Dendritic cell treated with granulocyte-macrophage colony-stimulating factor and Interleukin-4, amounts not matched to agents 40 ng/mL and 50 ng/mL, for 4 days (primary cell): ENCODE results near the gene SMC1A.

Source experiments
- H3K27ac Mint-ChIP-seq: one replicate; pipeline ENCODE4 v1.8.0; 2022; ENCODE audit warnings: mild to moderate bottlenecking, mixed read lengths
- H3K27me3 Mint-ChIP-seq: one replicate; pipeline ENCODE4 v1.8.0; 2022; ENCODE audit warnings: mild to moderate bottlenecking, mixed read lengths
- H3K36me3 Mint-ChIP-seq: one replicate; pipeline ENCODE4 v1.8.0; 2022; ENCODE audit warnings: low read depth, mixed read lengths
- H3K4me1 Mint-ChIP-seq: one replicate; pipeline ENCODE4 v1.8.0; 2022; ENCODE audit warnings: low read depth, mixed read lengths
- H3K4me3 Mint-ChIP-seq: one replicate; pipeline ENCODE4 v1.8.0; 2022; ENCODE audit warnings: mild to moderate bottlenecking, moderate library complexity, mixed read lengths
- H3K9me3 Mint-ChIP-seq: one replicate; pipeline ENCODE4 v1.8.0; 2022; ENCODE audit warnings: mixed read lengths
- intact Hi-C: fragments of 100-400 bp; cut with micrococcal nuclease; formaldehyde crosslinking; loops from one replicate; pipeline ENCODE4 v1.15.0; 2022

SMC1A gene

GRCh38 chrX:53354669-53355068 lies 67.8 kb downstream of the SMC1A start:
- intact Hi-C loops = no loop called here
- H3K27me3 Mint-ChIP-seq = no peaks in the 10 kb centered on the region
- H3K4me3 Mint-ChIP-seq = no peak overlapping the region
- peaks cover 20% of the 10 kb centered on the region for H3K4me1 Mint-ChIP-seq
- peaks cover 8% of the 10 kb centered on the region for H3K9me3 Mint-ChIP-seq
- H3K36me3 Mint-ChIP-seq = no peaks in the 10 kb centered on the region
- no peak overlapping the region for H3K27ac Mint-ChIP-seq

DNA sequence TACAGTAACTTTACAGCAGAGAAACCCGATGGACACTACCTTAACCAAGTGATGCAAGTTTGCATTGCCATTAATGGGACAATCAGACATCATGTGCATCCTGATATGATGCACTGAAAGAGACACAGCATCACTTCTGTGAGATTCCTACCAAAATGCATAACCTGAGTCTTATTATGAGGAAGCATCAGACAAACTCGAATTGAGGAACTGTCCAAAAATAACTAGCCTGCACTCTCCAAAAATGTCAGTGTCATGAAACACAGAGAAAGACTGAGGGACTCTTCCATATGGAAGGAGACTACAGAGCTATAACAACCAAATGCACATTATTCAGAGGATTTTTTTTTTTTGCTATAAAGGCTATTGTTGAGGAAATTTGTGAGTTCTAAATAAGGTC lies 74.5 kb downstream of the SMC1A start:
- no peaks in the 10 kb centered on the region for H3K9me3 Mint-ChIP-seq
- no peaks in the 10 kb centered on the region for H3K36me3 Mint-ChIP-seq
- H3K4me3 Mint-ChIP-seq = no peak overlapping the region
- intact Hi-C loops = no loop called here
- no peak overlapping the region for H3K27ac Mint-ChIP-seq
- H3K4me1 Mint-ChIP-seq = no peaks in the 10 kb centered on the region
- H3K27me3 Mint-ChIP-seq = no peaks in the 10 kb centered on the region

DNA sequence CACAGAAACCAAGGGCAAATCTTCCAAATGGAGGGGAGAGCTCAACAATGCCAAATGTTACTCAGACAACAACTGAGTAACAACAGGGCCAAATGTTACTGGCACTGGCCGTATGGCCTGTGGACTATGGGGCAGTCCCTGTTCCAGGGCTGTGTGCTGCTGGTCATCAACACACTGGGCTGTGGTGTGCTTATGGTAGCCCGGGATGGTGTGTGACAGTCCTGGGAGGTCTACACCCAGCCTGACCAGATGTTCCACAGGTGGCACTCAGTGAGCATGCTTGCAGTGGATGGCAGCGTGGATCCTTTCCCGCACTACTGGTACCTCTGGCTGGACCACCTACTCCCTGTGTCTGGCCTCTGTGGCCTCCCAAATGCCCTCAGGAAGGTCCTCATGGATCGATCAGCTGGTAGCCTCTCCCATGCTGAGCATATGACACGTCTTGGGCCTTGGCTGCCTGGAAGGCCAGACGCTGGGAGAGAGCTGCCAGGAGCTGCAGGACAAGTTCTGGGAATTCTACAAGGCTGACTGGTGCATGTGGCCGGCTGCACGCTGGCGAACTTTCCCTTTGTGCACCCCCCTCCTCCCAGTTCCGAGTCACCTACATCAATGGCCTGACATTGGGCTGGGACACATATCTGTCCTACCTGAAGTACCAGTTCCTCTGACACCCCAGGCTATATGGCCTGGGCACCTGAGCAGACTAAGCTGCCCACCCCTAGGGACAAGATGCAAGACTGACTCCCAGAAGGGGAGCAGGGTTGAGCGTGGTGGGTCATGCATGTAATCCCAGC lies 81.4 kb downstream of the SMC1A start:
- peaks cover 5% of the 10 kb centered on the region for H3K4me1 Mint-ChIP-seq
- H3K36me3 Mint-ChIP-seq = no peaks in the 10 kb centered on the region
- intact Hi-C loops = no loop called here
- no peak overlapping the region for H3K27ac Mint-ChIP-seq
- H3K9me3 Mint-ChIP-seq = no peaks in the 10 kb centered on the region
- H3K27me3 Mint-ChIP-seq = no peaks in the 10 kb centered on the region
- H3K4me3 Mint-ChIP-seq = no peak overlapping the region

DNA sequence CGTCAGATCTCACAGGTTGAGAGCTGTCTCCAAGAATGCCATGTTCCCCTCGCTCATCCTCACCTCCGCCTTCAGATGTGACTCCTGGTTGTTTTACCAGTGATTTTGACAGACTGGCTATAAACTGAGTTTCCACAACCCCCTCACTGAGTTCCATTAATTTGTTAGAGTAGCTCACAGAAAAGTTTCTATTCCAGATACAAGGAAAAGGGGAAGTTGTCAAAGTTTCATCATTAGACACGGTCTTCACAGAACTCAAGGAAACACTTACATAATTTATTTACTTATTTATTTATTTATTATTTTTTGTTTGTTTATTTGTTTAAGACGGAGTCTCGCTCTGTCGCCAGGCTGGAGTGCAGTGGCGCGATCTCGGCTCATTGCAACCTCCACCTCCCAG lies 85.4 kb downstream of the SMC1A start:
- Mint-ChIP-seq H3K27me3 (peaks cover 2% of the 10 kb centered on the region), H3K9me3 (no peaks in the 10 kb centered on the region), H3K4me1 (peaks cover 5% of the 10 kb centered on the region), H3K27ac (no peak overlapping the region), H3K36me3 (no peaks in the 10 kb centered on the region), H3K4me3 (no peak overlapping the region)
- intact Hi-C loops = no loop called here

DNA sequence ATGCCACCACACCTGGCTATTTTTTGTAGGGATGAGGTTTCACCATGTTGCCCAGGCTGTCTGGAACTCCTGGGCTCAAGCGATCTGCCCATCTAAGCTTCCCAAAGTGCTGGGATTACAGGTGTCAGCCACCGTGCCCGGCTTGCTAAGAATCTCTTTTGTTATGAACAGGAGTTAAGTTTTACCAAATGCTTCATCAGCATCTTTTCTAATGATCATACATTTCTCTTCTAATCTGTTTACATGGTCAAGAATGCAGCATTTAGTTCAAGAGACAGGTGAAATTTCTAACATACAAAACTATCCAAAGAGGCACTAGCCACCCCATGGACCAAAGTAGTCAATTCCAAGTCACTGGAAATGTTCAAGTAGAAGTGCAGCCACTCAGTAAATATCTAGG lies 88.6 kb downstream of the SMC1A start:
- Mint-ChIP-seq H3K36me3 (no peaks in the 10 kb centered on the region), H3K27ac (no peak overlapping the region), H3K9me3 (no peaks in the 10 kb centered on the region), H3K4me1 (peaks cover 5% of the 10 kb centered on the region), H3K27me3 (peaks cover 3% of the 10 kb centered on the region), H3K4me3 (no peak overlapping the region)
- intact Hi-C loops = no loop called here

DNA sequence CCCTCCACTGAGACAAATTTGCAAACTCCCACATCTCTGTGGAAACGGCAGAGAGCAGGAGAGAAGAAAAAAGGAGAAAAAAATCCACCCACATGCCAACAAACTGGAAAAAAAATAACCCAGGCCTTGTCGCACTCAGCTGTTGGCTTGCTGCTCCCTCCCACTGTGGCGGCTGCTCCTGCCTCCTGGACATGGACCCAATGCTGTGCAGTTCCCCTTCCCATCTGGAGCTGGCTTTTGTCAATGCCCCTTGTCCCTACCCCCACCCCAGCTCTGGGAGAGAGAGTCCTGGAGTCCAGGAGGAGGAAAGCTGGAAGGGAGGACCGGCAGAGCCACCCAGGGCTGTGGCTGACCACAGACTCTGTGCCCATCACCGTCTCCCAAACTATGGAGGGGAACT lies 90.2 kb downstream of the SMC1A start:
- Mint-ChIP-seq H3K27me3 (peaks cover 13% of the 10 kb centered on the region), H3K4me3 (no peak overlapping the region), H3K9me3 (no peaks in the 10 kb centered on the region), H3K36me3 (no peaks in the 10 kb centered on the region), H3K27ac (no peak overlapping the region), H3K4me1 (peaks cover 5% of the 10 kb centered on the region)
- intact Hi-C loops = no loop called here

DNA sequence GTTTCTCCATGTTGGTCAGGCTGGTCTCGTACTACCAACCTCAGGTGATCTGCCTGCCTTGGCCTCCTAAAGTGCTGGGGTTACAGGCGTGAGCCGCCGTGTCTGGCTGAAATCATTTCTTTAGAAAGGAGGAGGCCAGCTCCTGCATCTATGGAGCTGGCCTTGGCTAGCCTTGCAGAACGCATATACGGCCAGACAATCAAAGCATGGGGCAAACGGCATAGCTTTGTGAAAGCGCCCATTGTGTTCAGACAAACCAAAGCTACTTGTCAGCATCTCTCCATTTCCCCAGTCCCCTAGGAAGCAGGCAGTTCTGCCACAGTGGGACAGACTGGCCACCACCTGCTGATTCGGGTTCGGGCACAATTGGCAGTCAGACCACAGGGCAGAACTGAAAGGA lies 92.1 kb downstream of the SMC1A start:
- H3K36me3 Mint-ChIP-seq = no peaks in the 10 kb centered on the region
- H3K4me3 Mint-ChIP-seq = no peak overlapping the region
- intact Hi-C loops = no loop called here
- H3K27ac Mint-ChIP-seq = no peak overlapping the region
- H3K9me3 Mint-ChIP-seq = no peaks in the 10 kb centered on the region
- no peaks in the 10 kb centered on the region for H3K4me1 Mint-ChIP-seq
- H3K27me3 Mint-ChIP-seq = peaks cover 31% of the 10 kb centered on the region

DNA sequence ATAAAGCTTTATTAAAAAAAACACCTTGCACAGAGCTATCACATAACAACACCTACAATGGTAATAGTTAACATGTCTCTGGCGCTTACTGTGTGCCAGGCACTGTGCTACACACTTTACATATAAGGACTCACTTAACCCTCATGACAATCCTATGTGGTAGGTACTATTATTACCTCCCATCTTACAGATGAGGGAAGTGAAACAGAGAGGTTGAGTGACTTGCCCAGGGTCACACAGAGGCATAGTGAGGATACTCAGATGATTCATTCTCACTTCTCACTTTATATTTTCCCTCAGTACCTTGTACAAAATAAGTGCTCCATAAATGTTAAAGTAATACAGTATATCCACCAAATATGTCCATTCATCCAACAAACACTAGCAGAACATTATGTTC lies 97.7 kb downstream of the SMC1A start:
- peaks cover 15% of the 10 kb centered on the region for H3K4me1 Mint-ChIP-seq
- H3K27me3 Mint-ChIP-seq = peaks cover 59% of the 10 kb centered on the region
- intact Hi-C loops = loop anchor here (10.0 kb wide), 1 partner anchor 50 kb away; no protein-coding TSS in a partner anchor

More for the DNA sequence above, 97.7 kb downstream of the SMC1A start:
- H3K36me3 Mint-ChIP-seq = peaks cover 5% of the 10 kb centered on the region
- H3K4me3 Mint-ChIP-seq = no peak overlapping the region
- H3K27ac Mint-ChIP-seq = no peak overlapping the region
- H3K9me3 Mint-ChIP-seq = no peaks in the 10 kb centered on the region
